B cell (primary cell): ENCODE measurements around the gene MUC4. TPM values are rescaled to one million over a fixed set of nuclear protein-coding genes. Genes with fewer than 3 reads are reported as not detected.

ENCODE experiments used
- ATAC-seq: fragments of 200-7000 bp; cut with Tn5 transposase; one replicate; pipeline ENCODE4 v1.10.0; 2021; ENCODE audit warnings: low read depth, mild to moderate bottlenecking, moderate number of reproducible peaks, moderate library complexity
- CTCF ChIA-PET: fragments of 350-600 bp; sonication (Branson Sonifier 250); formaldehyde crosslinking; loops from one replicate; lab custom pipeline; 2021; ENCODE audit warnings: antibody characterized with exemption, inconsistent platforms; lab: Charles Lee
- POLR2A ChIA-PET: fragments of 350-600 bp; sonication (Branson Sonifier 250); formaldehyde crosslinking; loops from one replicate; lab custom pipeline; 2021; ENCODE audit warnings: antibody characterized with exemption; lab: Charles Lee
- DNase-seq: peaks from one replicate; pipeline ENCODE4 v3.0.0; 2013
- H2AFZ ChIP-seq: 2 replicates; pipeline ENCODE4 v1.6.1; 2012; ENCODE audit warnings: mild to moderate bottlenecking, low read depth, low read length; ENCODE audit not compliant: insufficient read depth, poor library complexity, severe bottlenecking
- H3K27ac ChIP-seq, 2 donors: 1 replicate in 1 of 2; 2 replicates in 1 of 2; pipeline ENCODE4 v1.5.1; 2012 to 2013; ENCODE audit warnings: low read length in 2 of 2, mild to moderate bottlenecking in 2 of 2, moderate library complexity in 1 of 2
- H3K27me3 ChIP-seq, 4 experiments: fragments of 200-600 bp in 1 of 4; sonication (generic) in 1 of 4; replicated peaks in 1 of 4; 1 replicate in 2 of 4; 2 replicates in 2 of 4; pipeline versions ENCODE4 v1.6.1 to v1.7.0; 2013 to 2016; ENCODE audit warnings: low read length in 3 of 4, mild to moderate bottlenecking in 2 of 4, mixed read lengths in 1 of 4, moderate library complexity in 1 of 4; ENCODE audit not compliant: insufficient read depth in 4 of 4, control insufficient read depth in 3 of 4; ENCODE audit errors: control extremely low read depth in 1 of 4
- H3K36me3 ChIP-seq, 2 experiments: replicated peaks in 1 of 2; 1 replicate in 1 of 2; 2 replicates in 1 of 2; pipeline versions ENCODE4 v1.6.1 to v1.7.1; 2013; ENCODE audit warnings: low read length in 1 of 2; ENCODE audit not compliant: insufficient read depth in 2 of 2, control insufficient read depth in 1 of 2; ENCODE audit errors: control extremely low read depth in 1 of 2, extremely low read depth in 1 of 2
- H3K4me1 ChIP-seq, 2 donors: fragments of 200-600 bp in 1 of 2; sonication (generic) in 1 of 2; 1 replicate in 1 of 2; 2 replicates in 1 of 2; pipeline versions ENCODE4 v1.5.1 to v1.6.1; 2013 to 2017; ENCODE audit warnings: low read length in 2 of 2; ENCODE audit not compliant: control insufficient read depth in 2 of 2, insufficient read depth in 2 of 2
- H3K4me2 ChIP-seq: replicated peaks from 2 replicates; pipeline ENCODE3; 2012; ENCODE audit warnings: mild to moderate bottlenecking, low read depth, low read length; ENCODE audit not compliant: poor library complexity, severe bottlenecking
- H3K4me3 ChIP-seq, 5 experiments: fragments of 200-600 bp in 1 of 5; sonication (generic) in 1 of 5; 1 replicate in 3 of 5; 2 replicates in 2 of 5; pipeline versions ENCODE4 v1.5.1 to v1.7.0; 2011 to 2016; ENCODE audit warnings: low read length in 4 of 5, mild to moderate bottlenecking in 4 of 5, low read depth in 2 of 5, control low read depth in 1 of 5, moderate library complexity in 1 of 5; ENCODE audit not compliant: insufficient read depth in 1 of 5; ENCODE audit errors: control extremely low read depth in 1 of 5, extremely low read depth in 1 of 5
- H3K79me2 ChIP-seq: fragments of 200-600 bp; sonication (generic); one replicate; pipeline ENCODE4 v1.6.0; 2016; ENCODE audit warnings: low read length; ENCODE audit not compliant: control insufficient read depth, insufficient read depth
- H3K9ac ChIP-seq: fragments of 200-600 bp; sonication (generic); 2 replicates; pipeline ENCODE4 v1.6.1; 2017; ENCODE audit warnings: mild to moderate bottlenecking, low read length, moderate library complexity
- H3K9me3 ChIP-seq, 3 donors: one replicate each; pipeline versions ENCODE4 v1.6.1 to v1.7.1; 2013; ENCODE audit warnings: low read length in 2 of 3; ENCODE audit not compliant: control insufficient read depth in 2 of 3, insufficient read depth in 1 of 3; ENCODE audit errors: control extremely low read depth in 1 of 3
- H4K20me1 ChIP-seq: 2 replicates; pipeline ENCODE4 v1.6.0; 2012; ENCODE audit warnings: mild to moderate bottlenecking, low read length; ENCODE audit not compliant: insufficient read depth, control insufficient read depth, poor library complexity, severe bottlenecking
- H3K27ac Mint-ChIP-seq: one replicate; pipeline ENCODE4 v1.8.0; 2021; ENCODE audit warnings: mixed read lengths
- H3K27me3 Mint-ChIP-seq: one replicate; pipeline ENCODE4 v1.8.0; 2021; ENCODE audit warnings: mixed read lengths
- H3K4me1 Mint-ChIP-seq: one replicate; pipeline ENCODE4 v1.8.0; 2021; ENCODE audit warnings: mixed read lengths
- H3K4me3 Mint-ChIP-seq: one replicate; pipeline ENCODE4 v1.8.0; 2021; ENCODE audit warnings: mixed read lengths
- H3K9me3 Mint-ChIP-seq: one replicate; pipeline ENCODE4 v1.8.0; 2022; ENCODE audit warnings: mixed read lengths; ENCODE audit not compliant: insufficient read depth
- CTCF ChIP-seq: fragments of 200-600 bp; IDR thresholded peaks from one replicate; pipeline ENCODE4 v1.8.0; 2022; ENCODE audit warnings: antibody characterized with exemption, mild to moderate bottlenecking
- EZH2 ChIP-seq: IDR thresholded peaks from 2 replicates; pipeline ENCODE4 v1.6.1; 2012; ENCODE audit warnings: borderline replicate concordance, low read depth, mild to moderate bottlenecking, moderate library complexity, low read length; ENCODE audit not compliant: insufficient read depth, poor library complexity, severe bottlenecking
- WGBS: methylation state at CpG from one replicate; pipeline ENCODE4 v1.1.5; 2013; ENCODE audit warnings: missing lambda C conversion rate; ENCODE audit not compliant: insufficient coverage; 5-methylcytosine and 5-hydroxymethylcytosine counted together
- intact Hi-C: fragments of 100-400 bp; cut with micrococcal nuclease; formaldehyde crosslinking; loops from one replicate; pipeline ENCODE4 v1.10.0; 2022
- polyA plus RNA-seq: library from polyadenylated mRNA; depleted of rRNA; stranded (reverse); fragments of >200 nt; gene quantifications from 2 replicates; pipeline ENCODE4 v1.2.3, GENCODE V29; 2012
- total RNA-seq, 2 donors: library from RNA; stranded (reverse); fragments of 120-200 nt in 1 of 2; gene quantifications; 1 replicate in 1 of 2; 2 replicates in 1 of 2; pipeline versions ENCODE4 v1.2.3 to v1.2.4, GENCODE V29; 2013 to 2022

The MUC4 gene
- total and polyA plus RNA-seq, 2 donors (not counting 1 experiment from before 2014, with no cell fraction given) = 0.22 to 1.2 TPM

- no peak overlapping the region for H3K4me3 ChIP-seq
- no peaks in the 10 kb centered on the region for H3K79me2 ChIP-seq
- no peaks in the 10 kb centered on the region for H3K36me3 ChIP-seq
- H3K9ac ChIP-seq = no peak overlapping the region
- ChIA-PET POLR2A (no interaction called here), CTCF (no interaction called here)
- DNase-seq (no peak), ATAC-seq (no peak)
- TF ChIP-seq EZH2 (no peak), CTCF (no peak)
- no peak overlapping the region for H3K4me3 Mint-ChIP-seq
- H3K4me2 ChIP-seq = no peak overlapping the region
- no peak overlapping the region for H3K27ac Mint-ChIP-seq
- H4K20me1 ChIP-seq = no peaks in the 10 kb centered on the region
- peaks cover 0 to 5% (median 0%) of the 10 kb centered on the region in 4 experiments for H3K27me3 ChIP-seq
- no peaks in the 10 kb centered on the region for H3K4me1 Mint-ChIP-seq
- H3K9me3 ChIP-seq = peaks cover 0 to 14% (median 0%) of the 10 kb centered on the region in 3 donors
- no peak overlapping the region for H2AFZ ChIP-seq
- peaks cover 4% of the 10 kb centered on the region for H3K9me3 Mint-ChIP-seq
- H3K27me3 Mint-ChIP-seq = peaks cover 9% of the 10 kb centered on the region
- 74% methylated on average over 8 of the region's 10 CpGs for WGBS
- H3K4me1 ChIP-seq = no peaks in the 10 kb centered on the region
- no peak overlapping the region for H3K27ac ChIP-seq
- intact Hi-C loops = no loop called here
These were observed 43.9 kb downstream of the MUC4 start for GRCh38 chr3:195767792-195768191.

GRCh38 chr3:195766671-195767070, 45.1 kb downstream of the MUC4 start:
- POLR2A ChIA-PET = no interaction called here
- Histone ChIP-seq H3K36me3 (no peaks in the 10 kb centered on the region), H3K9ac (no peak overlapping the region), H4K20me1 (no peaks in the 10 kb centered on the region), H3K4me1 (no peaks in the 10 kb centered on the region), H3K27ac (no peak overlapping the region), H3K9me3 (peaks cover 0 to 14% (median 0%) of the 10 kb centered on the region in 3 donors), H3K27me3 (peaks cover 0 to 6% (median 0%) of the 10 kb centered on the region in 4 experiments), H3K4me2 (no peak overlapping the region), H3K79me2 (no peaks in the 10 kb centered on the region), H3K4me3 (no peak overlapping the region), H2AFZ (no peak overlapping the region)
- TF ChIP-seq CTCF (no peak), EZH2 (no peak)
- CTCF ChIA-PET = no interaction called here
- H3K4me3 Mint-ChIP-seq = no peak overlapping the region
- H3K4me1 Mint-ChIP-seq = no peaks in the 10 kb centered on the region
- intact Hi-C loops = no loop called here
- 94% methylated on average over 14 of the region's 14 CpGs for WGBS
- H3K27me3 Mint-ChIP-seq = peaks cover 9% of the 10 kb centered on the region
- H3K9me3 Mint-ChIP-seq = peaks cover 4% of the 10 kb centered on the region
- ATAC-seq (no peak), DNase-seq (no peak)
- H3K27ac Mint-ChIP-seq = no peak overlapping the region
